ENCODE results near the gene TANK.

GRCh38 chr2:161233858-161234431 lies 73.7 kb downstream of the TANK start:
- TF ChIP-seq CTCF (IDR thresholded peaks at IDR 0.05): no peak
- TF ChIP-seq JUN (CRISPR knock-in tag; IDR thresholded peaks at IDR 0.05): no peak
- no peak for TF ChIP-seq USF2 (CRISPR knock-in tag; IDR thresholded peaks at IDR 0.05)
- no peak for TF ChIP-seq ATF2 (CRISPR knock-in tag; IDR thresholded peaks at IDR 0.05; ENCODE audit: borderline replicate concordance, low read depth)
- no peak for TF ChIP-seq GABPB1 (CRISPR knock-in tag; IDR thresholded peaks at IDR 0.05)
- TF ChIP-seq MAX (CRISPR knock-in tag; IDR thresholded peaks at IDR 0.05): no peak
- no peak for TF ChIP-seq NFE2L1 (CRISPR knock-in tag; IDR thresholded peaks at IDR 0.05)
- TF ChIP-seq SP1 (CRISPR knock-in tag; conservative IDR thresholded peaks at IDR 0.05): no peak
- TF ChIP-seq NFATC4 (CRISPR knock-in tag; IDR thresholded peaks at IDR 0.05): no peak
- no peak for TF ChIP-seq ZNF263 (CRISPR knock-in tag; IDR thresholded peaks at IDR 0.05; ENCODE audit: low read depth)

All from WTC11 (cell line).